Stimulated activated CD4-positive, alpha-beta T cell treated with anti-CD3 and anti-CD28 coated beads, Interleukin-1b, Interleukin-23, amount 100 ng/mL, for 1 hour (primary cell): Measurements from ENCODE around the gene DCDC2.
"Not testable (repeated sequence)": the region's sequence is repeated elsewhere in the genome, so short reads cannot be mapped to it uniquely, and the experiment has no call there.

Experiments used
- DNase-seq, 2 donors: peaks; one replicate each; pipeline ENCODE4 v3.0.0-alpha.2; 2020; ENCODE audit warnings: low read depth in 2 of 2

The DCDC2 gene

DNA sequence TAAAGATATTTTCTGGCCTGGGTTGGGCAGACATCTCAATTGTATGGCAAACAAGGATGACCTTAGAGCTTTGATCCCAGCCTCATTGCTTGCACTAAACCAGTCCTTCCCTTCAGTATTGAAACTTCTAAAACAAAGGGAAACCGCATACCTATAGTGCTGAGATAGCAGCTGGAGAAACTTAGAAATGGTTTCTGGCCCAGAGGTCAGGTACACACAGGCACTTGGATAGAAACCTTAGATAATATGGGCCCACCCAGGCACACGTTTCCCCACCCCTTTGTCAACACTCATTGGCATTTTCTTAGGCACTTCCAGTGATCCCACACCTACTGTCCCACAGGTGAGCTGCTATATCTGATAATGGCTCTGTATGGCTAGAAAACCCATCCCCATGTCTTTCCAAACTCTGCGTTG, 209.7 kb downstream of the DCDC2 start:
- DNase-seq = no peak

DNA sequence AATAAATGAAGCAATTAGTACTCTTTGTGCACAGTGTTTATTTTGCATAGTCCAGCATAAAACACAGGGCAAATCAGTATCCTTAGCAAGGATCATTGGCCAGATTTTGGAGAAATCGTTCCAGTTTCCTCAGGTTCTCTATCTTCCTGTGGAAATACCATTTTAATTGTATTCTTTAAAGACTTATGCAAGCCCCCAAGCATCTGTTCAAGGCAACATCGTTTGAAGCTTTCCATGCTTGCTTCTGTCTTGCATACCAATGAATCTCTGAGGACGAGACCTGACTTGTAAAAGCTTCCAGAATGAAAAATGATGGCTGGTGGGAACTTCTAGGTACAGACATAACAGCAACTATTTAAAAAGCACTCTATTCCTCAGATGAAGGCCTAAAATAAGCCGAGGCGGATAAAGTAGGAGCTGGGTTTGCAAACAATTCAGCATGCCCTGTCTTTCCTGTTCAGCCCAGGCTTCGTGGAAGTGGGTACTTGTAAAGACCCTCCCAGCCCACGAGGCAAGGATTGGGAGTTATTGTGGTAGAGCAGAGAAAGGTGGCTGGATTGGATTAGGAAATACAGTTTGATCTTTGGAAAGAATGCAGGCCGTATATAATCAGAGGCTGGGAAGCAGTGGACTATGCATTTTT, 210.2 kb downstream of the DCDC2 start:
- DNase-seq = no peak

DNA sequence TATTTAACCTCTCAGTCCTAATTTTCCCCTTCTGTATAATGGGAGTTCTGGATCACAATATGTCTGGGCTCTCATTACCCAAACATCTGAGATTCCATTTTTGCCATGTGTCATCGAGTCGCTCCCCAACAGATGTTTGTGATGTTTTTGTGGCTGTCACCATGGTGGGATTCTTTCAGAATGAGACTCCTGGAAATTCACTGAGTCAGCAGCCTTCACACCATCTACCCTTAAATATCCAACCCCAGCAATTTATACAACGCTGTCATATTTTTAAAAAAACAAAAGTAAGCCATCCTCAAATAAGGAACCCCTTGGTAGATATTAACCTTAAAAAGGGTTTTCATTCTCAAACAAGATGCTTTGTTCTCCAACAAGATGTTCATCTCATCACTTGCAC, 211.0 kb downstream of the DCDC2 start:
- no peak for DNase-seq

DNA sequence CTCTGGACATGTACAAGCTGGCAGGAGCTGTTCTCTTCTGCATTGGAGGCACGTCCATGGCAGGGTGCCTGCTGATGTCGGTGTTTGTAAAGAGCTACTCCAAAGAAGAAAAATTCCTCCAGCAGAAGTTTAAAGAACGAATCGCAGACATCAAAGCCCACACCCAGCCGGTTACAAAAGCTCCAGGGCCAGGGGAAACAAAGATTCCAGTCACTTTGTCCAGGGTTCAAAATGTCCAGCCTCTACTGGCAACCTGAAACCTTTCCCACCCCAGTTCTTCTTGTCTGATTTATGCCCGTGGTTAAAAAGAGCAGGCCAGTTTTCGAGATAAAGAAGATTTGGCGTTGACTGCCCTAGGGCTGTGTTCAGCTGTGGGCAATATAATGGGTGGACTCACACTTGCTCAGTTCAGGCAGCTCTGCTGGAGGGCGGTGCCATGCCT, 212.1 kb downstream of the DCDC2 start:
- no peak for DNase-seq

DNA sequence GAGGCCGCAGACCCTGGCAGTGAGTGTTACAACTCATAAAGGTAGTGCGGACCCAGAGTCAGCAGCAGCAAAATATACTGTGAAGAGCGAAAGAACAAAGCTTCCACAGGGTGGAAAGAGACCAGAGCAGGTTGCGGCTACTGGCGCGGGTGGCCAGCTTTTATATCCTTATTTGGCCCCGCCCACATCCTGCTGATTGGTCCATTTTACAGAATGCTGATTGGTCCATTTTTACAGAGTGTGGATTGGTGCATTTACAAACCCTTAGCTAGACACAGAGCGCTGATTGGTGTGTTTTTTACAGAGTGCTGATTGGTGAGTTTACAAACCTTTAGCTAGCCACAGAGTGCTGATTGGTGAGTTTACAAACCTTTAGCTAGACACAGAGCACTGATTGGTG, 215.1 kb downstream of the DCDC2 start:
- DNase-seq = not testable (repeated sequence)

DNA sequence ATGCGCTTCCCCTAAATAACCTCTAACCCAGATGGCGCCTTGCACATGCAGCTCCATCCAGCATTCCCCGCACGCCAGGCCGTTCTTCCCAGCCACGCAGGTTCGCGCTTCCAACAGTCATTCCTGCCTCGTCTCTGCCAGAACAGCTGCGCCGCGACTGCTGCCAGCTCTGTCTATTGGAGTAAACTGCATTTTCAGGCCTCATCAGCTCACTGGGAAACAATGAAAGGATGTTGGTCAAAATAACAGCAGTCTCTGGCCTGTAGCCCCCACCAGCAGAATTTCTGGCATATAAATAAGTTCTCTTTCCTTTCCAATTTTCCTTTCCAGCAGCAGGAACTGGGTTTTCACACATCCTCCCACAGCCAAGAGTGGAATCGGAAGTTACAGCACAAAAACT, 217.3 kb downstream of the DCDC2 start:
- no peak for DNase-seq

DNA sequence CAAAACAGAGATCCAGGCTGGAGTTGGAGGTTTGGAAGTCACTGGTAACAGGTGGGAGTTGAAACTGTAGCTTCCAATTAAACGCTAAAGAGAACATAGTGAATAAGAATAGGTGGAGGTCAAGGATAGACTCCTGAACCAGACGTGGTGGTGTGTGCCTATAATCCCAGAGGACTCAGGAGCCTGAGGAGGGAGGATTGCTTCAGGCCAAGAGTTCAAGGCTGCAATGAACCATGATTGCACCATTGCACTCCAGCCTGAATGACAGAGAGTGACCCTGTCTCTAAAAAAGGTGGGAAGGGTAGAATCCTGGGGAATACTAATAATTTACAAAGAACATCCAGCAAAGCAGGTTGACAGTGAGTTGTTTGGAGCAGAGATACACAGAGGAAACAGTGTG, 218.2 kb downstream of the DCDC2 start:
- no peak for DNase-seq

DNA sequence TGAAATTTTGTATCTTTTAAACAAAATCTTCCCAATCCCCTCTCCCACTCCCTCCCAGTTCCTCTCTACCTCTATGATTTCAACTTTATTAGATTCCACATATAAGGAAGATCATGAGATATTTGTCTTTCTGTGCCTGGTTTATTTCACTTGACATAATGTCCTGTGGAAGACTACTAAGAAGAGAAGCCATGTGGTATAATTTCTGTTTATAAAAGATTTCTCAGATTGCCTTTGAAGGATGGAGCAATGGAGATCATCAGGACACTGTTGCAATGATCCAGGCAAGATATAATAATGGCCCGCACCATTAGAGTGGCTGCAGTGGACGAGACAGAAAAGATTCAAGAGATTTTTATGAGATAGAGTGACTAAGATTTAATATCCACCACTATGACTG, 218.8 kb downstream of the DCDC2 start:
- no peak for DNase-seq

DNA sequence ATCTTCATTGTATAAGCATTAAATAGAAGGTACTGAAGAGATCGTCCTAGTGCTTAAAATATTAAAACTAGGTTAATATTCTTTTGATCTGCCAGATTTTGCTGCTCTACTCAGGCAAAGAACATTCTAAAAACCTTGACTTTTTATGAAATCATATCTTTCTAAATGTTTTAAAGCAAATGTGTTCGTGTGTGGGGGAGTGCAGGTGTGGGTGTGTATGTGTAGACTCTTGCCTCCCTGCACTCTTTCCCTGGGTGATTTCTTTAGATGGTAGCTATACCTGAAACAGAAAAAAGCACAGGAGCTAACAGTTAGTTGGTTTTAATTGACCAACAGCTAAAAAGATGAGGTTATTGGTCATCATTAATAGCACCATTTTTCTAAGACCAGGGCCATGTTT, 226.1 kb downstream of the DCDC2 start:
- DNase-seq = no peak

DNA sequence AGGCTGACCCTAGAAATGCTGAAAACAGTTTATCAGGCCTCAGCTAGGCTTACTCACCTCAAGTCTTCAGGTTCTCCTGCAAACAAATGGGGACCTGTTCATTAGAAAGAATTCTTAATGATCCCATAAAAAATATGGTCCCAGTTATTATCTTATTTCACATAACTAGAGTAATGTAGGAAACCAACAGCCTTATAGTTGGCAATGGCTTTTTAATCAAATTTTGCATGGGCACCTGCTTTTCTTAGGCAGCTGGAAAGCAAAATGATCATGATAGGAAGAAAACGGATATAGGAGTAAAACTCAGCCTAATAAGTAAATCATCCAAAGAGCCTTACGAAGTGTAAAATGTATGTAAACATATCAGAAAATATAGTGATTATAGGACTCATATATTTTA, 230.5 kb downstream of the DCDC2 start:
- no peak for DNase-seq

DNA sequence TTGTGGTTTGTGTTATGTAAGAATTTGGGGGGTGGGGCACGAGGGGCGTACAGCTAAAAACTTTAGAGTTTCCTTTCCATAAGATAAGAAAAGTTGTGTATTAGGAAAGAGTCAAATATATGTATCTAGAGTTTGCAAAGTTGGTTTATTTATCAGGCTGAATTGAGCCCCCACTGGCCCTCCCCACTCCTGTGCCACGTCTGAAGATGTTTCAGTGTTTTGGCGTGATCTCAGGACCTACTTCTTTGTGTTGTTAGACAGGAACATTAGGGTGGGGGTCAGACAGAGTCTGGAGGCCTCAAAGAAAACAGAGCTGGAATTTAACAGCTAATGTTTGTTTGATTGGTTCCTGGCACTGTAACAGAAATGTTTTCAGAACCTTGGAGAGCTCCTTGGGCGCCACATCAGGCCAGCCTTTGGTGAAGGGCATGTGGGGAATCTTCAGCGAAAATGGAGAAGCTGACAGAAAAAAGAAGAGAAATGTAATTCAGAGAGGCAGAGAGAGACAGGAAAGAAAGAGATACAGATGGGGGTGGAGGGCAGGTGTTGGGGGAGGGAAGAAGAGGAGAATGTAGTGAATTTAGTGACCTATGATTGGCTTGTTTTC, 231.2 kb downstream of the DCDC2 start:
- DNase-seq = no peak

DNA sequence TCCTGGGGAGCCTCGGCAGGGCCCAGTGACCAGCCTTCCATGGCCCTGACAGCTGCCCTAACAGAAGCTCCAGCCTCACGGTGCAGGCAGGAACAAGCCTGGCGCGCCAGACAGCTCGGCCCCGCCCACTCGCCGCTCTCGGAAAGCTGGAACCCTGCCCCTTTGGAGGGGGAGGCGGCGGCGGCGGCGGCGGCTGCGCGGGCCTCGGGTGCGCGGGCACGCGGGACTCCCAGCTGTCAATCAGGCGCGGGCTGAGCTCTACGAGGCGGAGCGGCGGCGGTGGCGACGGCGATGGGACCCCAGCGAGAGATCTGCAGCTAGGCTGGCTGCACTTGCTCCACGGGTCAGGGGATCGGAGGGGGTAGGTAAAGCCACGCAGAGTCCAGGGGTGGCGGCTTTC, 231.9 kb downstream of the DCDC2 start, which contains the start of gene NRSN1:
Gene NRSN1, plus strand, starts transcription at position 236 of the 400 bp plus-strand sequence. CDS start 8,113 bp downstream, outside the sequence.
- no peak for DNase-seq

DNA sequence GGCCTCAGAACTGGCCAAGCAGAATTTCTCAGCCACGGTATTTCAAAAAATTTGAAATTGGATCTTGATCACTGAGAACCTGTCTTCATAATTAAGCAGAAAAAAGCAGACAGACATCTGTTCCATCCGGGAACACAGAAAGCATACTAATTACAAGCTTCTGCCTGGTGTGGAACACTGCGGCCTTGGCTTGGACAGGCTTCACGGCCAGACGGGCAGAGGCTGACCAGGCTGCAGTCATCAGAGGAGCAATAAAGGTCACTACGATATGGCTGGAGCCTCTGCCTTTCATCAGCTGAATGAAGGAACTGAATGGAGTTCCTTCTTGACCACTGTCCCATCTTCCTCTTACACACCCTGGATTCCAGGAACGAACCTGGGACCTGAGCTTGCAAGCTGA, 235.7 kb downstream of the DCDC2 start:
- DNase-seq = no peak
